Ramos (cell line): ENCODE measurements around the gene ZGPAT.
"Not testable (repeated sequence)": the region's sequence is repeated elsewhere in the genome, so short reads cannot be mapped to it uniquely, and the experiment has no call there.

Source experiments
- in situ Hi-C: fragments of 300-500 bp; cut with MboI; formaldehyde crosslinking; loops from one replicate; pipeline ENCODE4 v1.14.3; 2022; ENCODE audit warnings: low sequenced_read_pairs; ENCODE audit not compliant: unreplicated experiment

Gene ZGPAT

DNA sequence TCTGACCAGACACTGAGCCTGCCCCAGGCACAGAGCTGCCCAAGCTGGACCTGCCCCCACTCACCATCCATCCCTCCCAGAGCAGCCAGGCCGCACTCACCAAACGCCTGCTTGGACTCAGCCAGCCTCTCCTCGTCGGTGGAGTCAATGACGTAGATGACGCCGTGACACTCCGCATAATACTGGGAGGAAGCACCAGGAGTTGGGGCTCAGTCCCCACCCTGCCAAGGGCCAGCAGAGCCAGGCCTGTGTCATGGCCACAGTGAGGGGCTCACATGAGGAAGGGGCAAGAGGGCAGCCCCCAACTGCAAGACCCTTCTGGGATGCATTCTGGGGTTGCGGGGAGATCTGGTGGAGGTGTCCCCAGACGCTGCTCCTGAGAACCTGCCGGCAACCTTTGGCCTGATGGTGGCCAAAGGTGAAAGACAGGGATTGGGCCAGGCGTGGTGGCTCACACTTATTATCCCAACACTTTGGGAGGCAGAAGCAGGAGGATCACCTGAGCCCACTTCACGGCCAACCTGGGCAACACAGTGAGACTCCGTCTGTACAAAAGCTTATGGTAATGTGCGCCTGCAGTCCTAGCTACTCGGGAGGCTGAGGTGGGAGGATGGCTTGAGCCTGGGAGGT, 5.7 kb upstream of the ZGPAT start:
- in situ Hi-C loops = loop anchor here (10.0 kb wide), 1 partner anchor 153 kb away; no protein-coding TSS in a partner anchor

DNA sequence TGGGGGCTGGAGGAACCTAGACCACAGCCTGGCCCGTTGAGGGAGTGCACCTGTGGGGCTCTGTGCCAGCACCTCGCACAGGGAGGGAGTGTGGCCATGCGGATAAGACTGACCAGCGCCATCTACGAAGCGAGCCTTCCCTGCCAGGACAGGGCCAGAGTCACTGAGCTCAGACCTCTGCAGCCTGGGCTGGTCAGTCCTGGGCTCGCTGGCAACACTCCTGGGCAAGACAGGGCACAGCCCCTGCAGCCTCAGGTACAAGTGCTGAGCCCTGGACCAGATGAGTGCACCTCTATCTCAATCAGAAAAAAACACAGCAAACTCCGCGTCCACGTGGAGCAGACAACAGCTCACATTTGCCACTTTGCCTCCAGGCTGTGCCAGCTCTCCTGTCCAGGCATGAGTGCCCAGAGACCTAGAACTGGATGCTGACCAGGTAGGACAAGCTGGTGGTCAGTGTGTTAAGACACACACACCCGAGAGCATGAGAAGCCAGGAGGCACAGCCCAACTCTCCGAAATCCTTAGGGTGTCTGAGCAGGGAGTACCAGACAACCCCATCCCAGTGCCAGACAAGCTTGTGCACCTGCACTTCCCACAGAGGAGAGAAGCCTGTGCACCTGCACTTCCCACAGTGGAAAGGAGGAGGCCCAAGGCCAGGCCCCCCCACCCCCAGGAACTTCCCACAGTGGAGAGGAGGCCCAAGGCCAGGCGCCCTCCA, 4.9 kb upstream of the ZGPAT start:
- in situ Hi-C loops = loop anchor here (10.0 kb wide), 1 partner anchor 152 kb away; no protein-coding TSS in a partner anchor

- in situ Hi-C loops = loop anchor here (10.0 kb wide), 1 partner anchor 151 kb away; no protein-coding TSS in a partner anchor
Observed at GRCh38 chr20:63703471-63703975, 4.3 kb upstream of the ZGPAT start.

DNA sequence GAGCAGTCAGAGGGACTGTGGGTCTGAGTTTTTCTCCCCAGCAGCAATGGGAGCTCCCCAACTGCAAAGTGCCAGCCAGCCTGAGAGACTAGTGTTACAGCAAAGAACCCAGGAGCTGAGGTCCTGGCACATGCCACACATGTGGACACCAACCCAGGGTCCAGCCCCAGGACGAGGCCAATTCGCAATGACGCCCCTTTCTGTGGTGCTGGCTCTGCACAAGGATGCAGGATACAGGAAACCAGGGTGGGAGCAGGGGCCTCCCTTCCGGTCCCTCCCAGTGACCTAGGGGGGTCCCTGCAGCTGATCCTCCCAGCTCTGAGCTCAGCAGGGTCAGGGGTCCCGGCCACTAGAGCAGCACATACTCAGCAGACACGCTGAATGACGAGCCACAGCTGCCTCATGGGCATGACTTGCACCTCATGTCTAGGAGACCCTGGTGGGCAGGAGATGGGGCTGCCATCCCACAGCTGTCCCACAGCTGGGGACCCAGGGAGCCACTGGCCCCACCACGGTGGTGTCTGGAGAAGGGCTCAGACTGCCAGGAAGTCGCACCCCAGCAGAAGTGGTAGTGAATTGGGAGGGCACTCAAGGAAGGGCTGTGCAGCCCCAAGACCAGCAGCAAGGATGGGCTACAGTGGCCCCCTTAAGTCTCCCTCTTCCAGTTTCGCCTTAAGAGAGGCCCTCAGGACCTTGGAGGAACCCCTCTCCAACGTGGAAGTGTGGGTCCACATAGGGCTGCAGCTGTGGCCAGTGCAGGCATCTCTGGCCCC, 3.7 kb upstream of the ZGPAT start:
- in situ Hi-C loops = loop anchor here (10.0 kb wide), 1 partner anchor 151 kb away; no protein-coding TSS in a partner anchor

- in situ Hi-C loops = loop anchor here (10.0 kb wide), 1 partner anchor 150 kb away; no protein-coding TSS in a partner anchor
Observed at GRCh38 chr20:63704749-63705117, 3.1 kb upstream of the ZGPAT start.

- in situ Hi-C loops = loop anchor here (10.0 kb wide), 1 partner anchor 149 kb away; no protein-coding TSS in a partner anchor
Observed at GRCh38 chr20:63705232-63706026, 2.4 kb upstream of the ZGPAT start.

DNA sequence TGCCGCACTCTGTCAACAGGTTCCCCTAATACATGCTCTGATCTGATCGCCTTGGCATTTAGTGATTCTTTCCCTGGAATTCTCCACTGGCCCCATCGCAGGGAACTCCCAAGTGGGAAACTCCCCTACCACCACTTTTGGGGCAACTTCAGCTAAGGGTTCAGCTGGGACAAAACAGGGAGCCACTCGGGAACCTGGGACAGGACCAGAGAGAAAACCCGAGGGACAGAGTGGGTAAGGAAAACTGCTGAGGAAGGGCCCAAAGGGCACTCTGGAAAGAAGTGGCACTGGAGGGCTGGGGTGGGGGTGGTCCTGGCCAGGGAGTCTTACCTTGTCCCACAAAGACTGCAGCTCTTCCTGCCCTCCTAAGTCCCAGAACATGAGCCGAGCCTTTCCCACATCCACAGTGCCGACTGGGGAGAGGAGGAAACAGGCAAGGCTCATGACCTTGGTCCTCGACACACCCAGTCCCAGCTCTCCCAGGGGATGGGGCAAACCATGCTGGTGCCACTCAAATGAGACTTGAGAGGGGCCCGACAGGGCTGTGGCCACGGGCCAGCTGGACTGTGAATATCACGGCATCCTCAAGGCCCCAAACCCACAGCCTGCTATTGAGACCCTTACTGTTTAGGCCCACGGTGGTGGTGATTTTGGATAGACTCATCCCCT, 1.7 kb upstream of the ZGPAT start:
- in situ Hi-C loops = loop anchor here (10.0 kb wide), 1 partner anchor 149 kb away; no protein-coding TSS in a partner anchor

DNA sequence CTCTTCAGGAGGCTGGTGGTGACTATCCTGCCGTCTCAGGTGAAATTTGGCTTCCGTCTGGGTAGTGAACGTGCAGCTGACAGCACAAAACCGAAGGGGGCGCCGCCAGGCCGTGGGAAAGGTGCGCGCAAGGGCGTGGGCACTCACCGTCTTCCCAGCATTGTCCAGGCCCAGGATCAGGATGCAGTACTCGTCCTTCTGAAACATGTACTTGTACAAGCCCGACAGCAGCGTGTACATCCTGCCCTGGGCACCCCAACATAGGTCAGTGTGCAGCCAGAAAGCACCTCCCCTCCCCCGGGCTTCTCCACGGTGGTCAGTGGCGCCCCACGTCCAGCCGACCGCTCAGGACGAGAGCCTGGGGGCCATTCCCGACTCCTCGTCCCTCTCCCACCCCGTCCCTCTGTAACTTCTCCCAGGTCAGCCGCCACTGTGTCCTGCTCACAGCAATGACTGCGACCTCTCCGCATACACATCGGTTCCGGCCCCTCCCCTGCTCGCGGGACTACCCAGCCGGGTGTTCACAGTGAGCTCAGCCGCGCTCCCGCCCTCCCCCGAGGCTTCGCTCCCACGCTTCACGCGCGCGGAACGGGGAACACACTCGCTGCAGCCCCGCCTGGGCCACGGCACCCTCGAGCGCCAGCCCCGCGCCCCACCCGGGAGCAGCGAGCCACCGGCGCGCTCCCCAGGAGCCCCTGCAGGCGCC, 834 bp upstream of the ZGPAT start:
- in situ Hi-C loops = loop anchor here (10.0 kb wide), 1 partner anchor 148 kb away; no protein-coding TSS in a partner anchor

DNA sequence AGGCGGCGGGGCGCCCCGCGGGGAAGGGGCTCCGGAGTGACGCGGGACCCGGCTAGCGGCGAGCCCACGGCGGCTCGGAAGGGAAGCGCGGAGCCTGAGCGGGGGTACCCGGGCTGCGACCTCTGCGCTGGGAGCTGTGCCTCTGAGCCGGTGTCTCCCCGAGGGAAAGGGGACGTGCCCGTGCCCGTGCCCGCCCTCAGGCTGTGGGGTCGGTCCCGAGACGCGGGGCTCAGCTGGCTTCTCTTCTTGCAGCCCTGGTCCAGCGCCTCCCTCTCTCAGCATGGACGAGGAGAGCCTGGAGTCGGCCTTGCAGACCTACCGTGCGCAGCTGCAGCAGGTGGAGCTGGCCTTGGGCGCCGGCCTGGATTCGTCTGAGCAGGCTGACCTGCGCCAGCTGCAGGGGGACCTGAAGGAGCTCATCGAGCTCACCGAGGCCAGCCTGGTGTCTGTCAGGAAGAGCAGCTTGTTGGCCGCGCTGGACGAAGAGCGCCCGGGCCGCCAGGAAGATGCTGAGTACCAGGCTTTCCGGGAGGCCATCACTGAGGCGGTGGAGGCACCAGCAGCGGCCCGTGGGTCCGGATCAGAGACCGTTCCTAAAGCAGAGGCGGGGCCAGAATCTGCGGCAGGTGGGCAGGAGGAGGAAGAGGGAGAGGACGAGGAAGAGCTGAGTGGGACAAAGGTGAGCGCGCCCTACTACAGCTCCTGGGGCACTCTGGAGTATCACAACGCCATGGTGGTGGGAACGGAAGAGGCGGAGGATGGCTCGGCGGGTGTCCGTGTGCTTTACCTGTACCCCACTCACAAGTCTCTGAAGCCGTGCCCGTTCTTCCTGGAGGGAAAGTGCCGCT, 686 bp downstream of the ZGPAT start:
- in situ Hi-C loops = loop anchor here (10.0 kb wide), 1 partner anchor 146 kb away; no protein-coding TSS in a partner anchor

DNA sequence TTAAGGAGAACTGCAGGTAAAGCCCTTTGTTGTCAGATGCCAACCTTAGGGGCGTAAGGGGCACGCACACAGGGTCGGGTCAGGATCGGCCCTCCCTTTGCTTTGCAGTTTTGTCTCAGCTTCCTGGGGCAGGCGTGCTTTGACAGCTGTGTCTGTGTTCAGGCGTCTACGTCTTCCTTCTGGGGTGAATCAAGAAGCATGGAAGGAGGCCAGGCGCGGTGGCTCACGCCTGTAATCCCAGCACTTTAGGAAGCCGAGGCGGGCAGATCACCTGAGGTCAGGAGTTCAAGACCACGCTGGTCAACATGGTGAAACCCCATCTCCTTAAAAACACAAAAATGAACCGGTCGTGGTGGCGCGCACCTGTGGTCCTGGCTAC, 1.3 kb downstream of the ZGPAT start:
- in situ Hi-C loops = loop anchor here (10.0 kb wide), 1 partner anchor 146 kb away; no protein-coding TSS in a partner anchor

GRCh38 chr20:63711085-63711645, 3.3 kb downstream of the ZGPAT start:
- in situ Hi-C loops = no loop called here

DNA sequence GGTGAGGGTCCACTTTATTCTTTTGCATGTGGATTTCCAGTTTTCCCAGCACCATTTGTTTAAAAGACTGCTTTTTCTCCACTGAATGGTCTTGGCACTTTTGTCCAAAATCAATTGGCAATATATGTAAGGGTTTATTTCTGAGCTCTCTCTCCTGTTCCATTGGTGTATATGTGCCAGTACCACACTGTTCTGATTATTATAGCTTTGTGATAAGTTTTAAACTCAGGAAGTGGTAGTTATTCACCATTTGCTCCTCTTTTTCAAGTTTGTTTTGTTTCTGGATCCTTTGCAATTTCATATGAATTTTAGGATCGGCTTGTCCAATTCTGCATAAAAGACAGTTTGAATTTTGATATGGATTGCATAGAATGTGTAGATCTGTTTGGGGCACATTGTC, 4.4 kb downstream of the ZGPAT start:
- in situ Hi-C loops = no loop called here

DNA sequence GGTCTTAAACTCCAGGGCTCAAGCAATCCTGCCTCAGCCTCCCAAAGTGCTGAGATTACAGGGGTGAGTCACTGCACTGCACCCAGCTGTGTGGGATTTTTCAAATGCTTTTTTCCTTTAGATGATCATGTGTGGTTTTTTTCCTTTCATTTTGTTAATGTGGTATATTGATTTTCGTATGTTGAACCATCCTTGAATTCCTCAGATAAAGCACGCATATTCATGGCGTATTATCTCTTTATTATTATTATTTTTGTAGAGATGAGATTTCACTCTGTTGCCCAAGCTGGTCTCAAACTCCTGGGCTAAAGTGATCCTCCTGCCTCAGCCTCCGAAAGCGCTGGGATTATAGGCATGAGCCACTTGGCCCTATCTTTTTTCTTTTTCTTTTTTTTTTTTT, 7.0 kb downstream of the ZGPAT start:
- in situ Hi-C loops = no loop called here

DNA sequence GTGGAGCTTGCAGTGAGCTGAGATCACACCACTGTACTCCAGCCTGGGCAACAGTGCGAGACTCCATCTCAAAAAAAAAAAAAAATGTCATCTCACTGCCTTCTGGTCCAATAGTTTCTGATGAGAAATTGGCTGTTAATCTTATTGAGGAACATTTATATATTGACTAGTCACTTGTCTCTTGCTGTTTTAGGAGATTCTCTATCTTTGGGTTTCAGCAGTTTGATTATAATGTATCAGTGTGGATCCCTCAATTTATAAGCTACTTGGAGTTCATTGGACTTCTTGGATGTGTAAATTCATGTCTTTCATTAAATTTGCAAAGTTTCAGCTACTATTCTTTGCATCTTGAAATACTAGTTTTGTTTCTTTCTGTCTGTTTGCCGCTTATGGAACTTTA, 11.2 kb downstream of the ZGPAT start:
- in situ Hi-C loops = no loop called here

- in situ Hi-C loops = not testable (repeated sequence)
Observed at GRCh38 chr20:63722967-63723622, 15.3 kb downstream of the ZGPAT start.

DNA sequence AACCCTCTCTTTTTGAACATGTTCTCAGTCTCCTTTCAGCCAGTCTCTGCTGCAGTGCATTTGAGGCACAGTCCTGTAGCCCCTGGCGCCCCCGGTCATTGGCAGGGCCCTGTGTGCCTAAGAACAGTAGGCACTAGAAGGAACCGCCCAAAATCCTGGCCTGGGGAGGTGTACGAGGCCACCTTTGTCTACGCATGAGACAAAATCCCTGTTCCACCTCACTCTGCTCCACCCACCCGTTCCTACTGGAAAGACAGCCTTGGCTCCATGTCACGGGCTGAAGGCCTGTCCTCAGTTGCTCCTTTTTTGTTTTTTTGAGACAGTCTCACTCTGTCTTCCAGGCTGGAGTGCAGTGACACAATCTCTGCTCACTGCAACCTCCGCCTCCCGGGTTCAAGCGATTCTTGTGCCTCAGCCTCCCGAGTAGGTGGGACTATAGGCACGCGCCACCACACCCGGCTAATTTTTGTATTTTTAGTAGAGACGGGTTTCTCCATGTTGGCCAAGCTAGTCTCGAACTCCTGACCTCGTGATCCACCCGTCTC, 22.4 kb downstream of the ZGPAT start:
- in situ Hi-C loops = not testable (repeated sequence)

GRCh38 chr20:63731410-63731809, 23.6 kb downstream of the ZGPAT start:
- in situ Hi-C loops = no loop called here
